Measurements from ENCODE around the gene PICALM.
A peak's percentile ranks its signal among the peaks of the same experiment; 100 is the strongest.

Gene PICALM

DNA sequence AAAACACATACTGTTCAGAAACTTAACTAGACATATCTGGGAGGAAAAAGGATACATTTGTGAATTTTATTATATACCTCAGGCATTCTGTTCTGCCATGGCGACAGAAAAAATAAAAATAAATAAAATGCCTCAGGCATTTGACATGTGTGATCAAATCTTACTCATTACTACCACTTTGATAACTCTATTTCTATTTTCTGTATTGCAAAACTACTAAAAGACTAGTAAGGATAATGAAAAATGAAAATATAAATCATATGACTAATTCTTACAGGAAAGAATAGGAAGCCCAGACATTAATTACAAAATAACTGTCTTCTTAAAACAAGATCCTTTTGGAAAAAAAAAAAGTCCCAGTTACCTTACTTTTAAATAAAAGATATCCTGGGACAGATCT is 5.3 kb downstream of the PICALM start:
- H3K9ac ChIP-seq (ENCODE audit: low read depth, low read length), result no peak overlapping the region
- H3K27ac ChIP-seq (ENCODE audit: low read length), result no peak overlapping the region
- no peaks in the 10 kb centered on the region; the same call in 1 of the 2 replicates for H3K36me3 ChIP-seq (ENCODE audit: insufficient read depth, low read length)
- DNase-seq (no peak), ATAC-seq (ENCODE audit: insufficient read depth, low read depth) (no peak)
- H3K79me2 ChIP-seq (ENCODE audit: insufficient read depth, low read length), result peaks cover 100% of the 10 kb centered on the region
- H4K20me1 ChIP-seq (ENCODE audit: insufficient read depth, low read length), result peaks cover 76% of the 10 kb centered on the region
- no peak overlapping the region for H3K4me3 ChIP-seq (ENCODE audit: low read depth in 1 of 2, low read length in 2 of 2)
- H3K9me3 ChIP-seq (ENCODE audit: insufficient read depth, low read length, severe bottlenecking), result no peaks in the 10 kb centered on the region
- H3K4me2 ChIP-seq (ENCODE audit: insufficient read depth, low read length), result peak overlapping the region; percentile 25; the same call in 1 of the 2 replicates
- no peak overlapping the region for H2AFZ ChIP-seq (ENCODE audit: low read depth, low read length)
- H3K4me1 ChIP-seq (ENCODE audit: insufficient read depth, low read length), result peaks cover 32% of the 10 kb centered on the region
- TF ChIP-seq CTCF (IDR thresholded peaks at IDR 0.05; ENCODE audit: borderline replicate concordance, extremely low read depth, low read length, poor library complexity, severe bottlenecking), result no peak
- TF ChIP-seq EZH2 (IDR thresholded peaks at IDR 0.05; ENCODE audit: borderline replicate concordance, low read depth, low read length, severe bottlenecking), result no peak
- no peaks in the 10 kb centered on the region for H3K27me3 ChIP-seq (ENCODE audit: insufficient read depth, low read length, poor library complexity)

DNA sequence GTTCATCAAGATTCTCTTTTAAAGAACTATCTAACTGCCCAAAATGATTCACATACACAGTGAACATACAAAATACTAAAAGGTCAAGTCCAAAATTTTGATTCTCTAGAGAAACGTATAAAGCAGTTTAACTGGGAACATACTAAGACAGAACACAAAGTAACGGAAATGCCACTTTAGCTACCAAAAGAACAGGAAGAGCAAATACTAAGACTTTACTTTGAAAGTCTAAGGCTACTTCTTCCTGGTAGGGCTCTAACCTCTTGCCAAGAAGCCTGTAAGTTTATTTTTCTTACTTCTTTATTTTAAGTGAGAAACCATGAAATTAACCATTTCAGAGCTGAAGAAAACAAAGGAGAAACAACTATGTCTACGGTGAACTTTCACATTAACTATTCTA is 6.2 kb downstream of the PICALM start:
- Histone ChIP-seq H3K4me2 (ENCODE audit: insufficient read depth, low read length) (peak overlapping the region; percentile 13; the same call in 1 of the 2 replicates), H3K27ac (ENCODE audit: low read length) (no peak overlapping the region), H2AFZ (ENCODE audit: low read depth, low read length) (no peak overlapping the region), H3K9ac (ENCODE audit: low read depth, low read length) (no peak overlapping the region), H3K4me1 (ENCODE audit: insufficient read depth, low read length) (peaks cover 32% of the 10 kb centered on the region), H3K9me3 (ENCODE audit: insufficient read depth, low read length, severe bottlenecking) (no peaks in the 10 kb centered on the region), H4K20me1 (ENCODE audit: insufficient read depth, low read length) (peaks cover 75% of the 10 kb centered on the region), H3K4me3 (ENCODE audit: low read depth in 1 of 2, low read length in 2 of 2) (no peak overlapping the region), H3K36me3 (ENCODE audit: insufficient read depth, low read length) (no peaks in the 10 kb centered on the region), H3K79me2 (ENCODE audit: insufficient read depth, low read length) (peaks cover 100% of the 10 kb centered on the region), H3K27me3 (ENCODE audit: insufficient read depth, low read length, poor library complexity) (no peaks in the 10 kb centered on the region)
- no peak for DNase-seq
- peak; percentile 57 for ATAC-seq (ENCODE audit: insufficient read depth, low read depth)
- TF ChIP-seq CTCF (IDR thresholded peaks at IDR 0.05; ENCODE audit: borderline replicate concordance, extremely low read depth, low read length, poor library complexity, severe bottlenecking) (no peak), EZH2 (IDR thresholded peaks at IDR 0.05; ENCODE audit: borderline replicate concordance, low read depth, low read length, severe bottlenecking) (no peak)

DNA sequence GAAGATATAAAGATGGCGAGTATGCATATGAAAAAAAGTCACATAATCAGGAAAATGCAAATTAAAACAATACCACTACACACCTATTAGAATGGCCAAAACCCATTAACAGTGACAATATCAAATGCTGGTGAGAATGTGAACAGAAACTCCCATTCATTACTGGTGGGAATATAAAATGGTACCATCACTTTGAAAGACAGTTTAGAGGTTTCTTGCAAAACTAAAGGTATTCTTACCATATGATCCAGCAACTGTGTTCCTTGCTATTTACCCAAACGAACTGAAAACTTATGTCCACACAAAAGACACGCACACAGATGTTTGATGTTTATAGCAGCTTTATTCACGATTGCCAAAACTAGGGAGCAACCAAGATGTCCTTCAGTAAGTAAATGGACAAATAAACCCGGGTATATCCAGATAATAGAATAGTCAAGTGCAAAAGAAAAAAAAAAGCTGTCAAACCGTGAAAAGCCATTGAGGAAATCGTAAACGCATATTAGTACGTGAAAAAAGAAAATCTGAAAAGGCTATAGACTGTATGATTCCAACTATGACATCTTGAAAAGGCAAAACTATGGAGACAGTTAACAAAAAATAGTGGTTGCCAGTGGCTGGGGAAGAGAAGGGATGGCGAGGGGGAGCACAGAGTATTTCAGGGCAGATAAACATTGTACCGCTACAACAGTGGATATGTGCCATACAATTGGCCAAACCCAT is 7.2 kb downstream of the PICALM start:
- no peak overlapping the region for H3K9ac ChIP-seq (ENCODE audit: low read depth, low read length)
- peaks cover 23% of the 10 kb centered on the region for H3K4me1 ChIP-seq (ENCODE audit: insufficient read depth, low read length)
- peaks cover 100% of the 10 kb centered on the region for H3K79me2 ChIP-seq (ENCODE audit: insufficient read depth, low read length)
- no peak for ATAC-seq (ENCODE audit: insufficient read depth, low read depth)
- H3K27me3 ChIP-seq (ENCODE audit: insufficient read depth, low read length, poor library complexity), result no peaks in the 10 kb centered on the region
- H2AFZ ChIP-seq (ENCODE audit: low read depth, low read length), result no peak overlapping the region
- no peaks in the 10 kb centered on the region for H3K36me3 ChIP-seq (ENCODE audit: insufficient read depth, low read length)
- H4K20me1 ChIP-seq (ENCODE audit: insufficient read depth, low read length), result peaks cover 69% of the 10 kb centered on the region
- no peak for DNase-seq
- no peak overlapping the region for H3K4me3 ChIP-seq (ENCODE audit: low read depth in 1 of 2, low read length in 2 of 2)
- H3K27ac ChIP-seq (ENCODE audit: low read length), result no peak overlapping the region
- no peaks in the 10 kb centered on the region for H3K9me3 ChIP-seq (ENCODE audit: insufficient read depth, low read length, severe bottlenecking)
- no peak for TF ChIP-seq EZH2 (IDR thresholded peaks at IDR 0.05; ENCODE audit: borderline replicate concordance, low read depth, low read length, severe bottlenecking)
- TF ChIP-seq CTCF (IDR thresholded peaks at IDR 0.05; ENCODE audit: borderline replicate concordance, extremely low read depth, low read length, poor library complexity, severe bottlenecking), result no peak
- H3K4me2 ChIP-seq (ENCODE audit: insufficient read depth, low read length), result no peak overlapping the region
